Stimulated activated effector memory CD8-positive, alpha-beta T cell treated with anti-CD3 and anti-CD28 coated beads, Interleukin-12 subunit alpha, Interleukin-12 subunit beta, amount 100 ng/mL, for 72 hours (primary cell): ENCODE data around the gene LAMA4.

Experiments
- ATAC-seq: fragments of 150-1000 bp; cut with Tn5 transposase; 2 replicates; pipeline ENCODE4 v1.10.0; 2021
- DNase-seq, 2 donors: peaks; one replicate each; pipeline ENCODE4 v3.0.0; 2021 to 2022; ENCODE audit warnings: low spot score in 2 of 2
- H3K27ac Mint-ChIP-seq: one replicate; pipeline ENCODE4 v1.8.0; 2022; ENCODE audit warnings: mild to moderate bottlenecking, mixed read lengths
- H3K36me3 Mint-ChIP-seq: one replicate; pipeline ENCODE4 v1.8.0; 2022; ENCODE audit warnings: mild to moderate bottlenecking, mixed read lengths
- H3K4me1 Mint-ChIP-seq: one replicate; pipeline ENCODE4 v1.8.0; 2022; ENCODE audit warnings: mixed read lengths
- H3K4me3 Mint-ChIP-seq: one replicate; pipeline ENCODE4 v1.8.0; 2022; ENCODE audit warnings: mild to moderate bottlenecking, mixed read lengths
- H3K9me3 Mint-ChIP-seq: one replicate; pipeline ENCODE4 v1.8.0; 2022; ENCODE audit warnings: mixed read lengths

Gene LAMA4

DNA sequence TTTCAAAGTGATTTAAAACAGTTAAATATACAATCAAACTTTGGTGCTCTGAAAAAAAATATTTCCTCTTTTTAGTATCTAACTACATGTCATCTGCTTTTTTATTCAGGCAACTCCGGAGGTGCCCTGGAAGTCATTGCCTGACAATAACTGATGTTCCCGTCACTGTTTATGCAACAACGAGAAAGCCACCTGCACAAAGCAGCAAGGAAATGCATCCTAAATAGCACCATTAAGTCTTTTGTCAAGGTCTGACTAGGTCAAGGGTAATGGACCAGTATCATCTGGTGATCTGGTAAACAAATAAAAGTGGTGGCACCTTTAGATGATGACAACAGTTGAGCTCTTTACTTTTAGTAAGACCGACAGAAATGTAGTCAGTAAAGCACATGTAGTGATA is 153.8 kb downstream of the LAMA4 start:
- H3K4me3 Mint-ChIP-seq = no peak overlapping the region
- DNase-seq = no peak
- H3K9me3 Mint-ChIP-seq = peaks cover 4% of the 10 kb centered on the region
- H3K27ac Mint-ChIP-seq = no peak overlapping the region
- no peaks in the 10 kb centered on the region for H3K36me3 Mint-ChIP-seq
- no peak for ATAC-seq
- H3K4me1 Mint-ChIP-seq = no peaks in the 10 kb centered on the region

GRCh38 chr6:112096901-112097300 is 157.5 kb downstream of the LAMA4 start:
- DNase-seq (no peak), ATAC-seq (no peak)
- Mint-ChIP-seq H3K27ac (no peak overlapping the region), H3K36me3 (no peaks in the 10 kb centered on the region), H3K4me3 (no peak overlapping the region), H3K4me1 (no peaks in the 10 kb centered on the region), H3K9me3 (no peaks in the 10 kb centered on the region)

DNA sequence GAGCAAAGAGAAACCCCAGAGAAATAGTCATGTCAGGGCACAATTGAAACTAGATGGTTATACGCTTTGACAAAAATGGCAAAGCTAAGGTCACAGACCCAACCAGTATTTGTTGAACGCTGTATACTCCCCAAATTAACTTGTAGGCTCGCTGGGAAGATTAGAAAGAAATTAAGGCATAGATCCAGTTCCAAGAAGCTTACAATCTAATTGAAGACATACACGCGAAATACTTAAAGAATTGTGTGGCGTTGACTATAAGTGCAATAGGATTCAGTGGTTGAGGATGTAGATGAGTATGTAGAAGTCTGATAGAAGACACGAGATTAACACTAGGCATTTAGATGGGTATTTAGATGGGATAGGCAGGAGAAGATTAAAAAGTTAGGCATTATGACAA is 166.5 kb downstream of the LAMA4 start:
- H3K4me1 Mint-ChIP-seq = peaks cover 9% of the 10 kb centered on the region
- peaks cover 25% of the 10 kb centered on the region for H3K36me3 Mint-ChIP-seq
- no peak overlapping the region for H3K4me3 Mint-ChIP-seq
- DNase-seq (no peak), ATAC-seq (no peak)
- H3K9me3 Mint-ChIP-seq = no peaks in the 10 kb centered on the region
- H3K27ac Mint-ChIP-seq = no peak overlapping the region

- ATAC-seq = peak; percentile 97
- H3K27ac Mint-ChIP-seq = no peak within 1 kb of the TSS
- peak; percentile 63 to 91 for DNase-seq
- peaks cover 9% of the 10 kb centered on the region for H3K4me1 Mint-ChIP-seq
- no peaks in the 10 kb centered on the region for H3K9me3 Mint-ChIP-seq
- H3K36me3 Mint-ChIP-seq = peaks cover 27% of the 10 kb centered on the region
- H3K4me3 Mint-ChIP-seq = no peak within 1 kb of the TSS
These were observed 167.0 kb downstream of the LAMA4 start, which contains the start of the genes FAM229B and TUBE1 for GRCh38 chr6:112087136-112087911. Gene FAM229B, plus strand, starts transcription at chr6:112087591. Its CDS starts 11,693 bp downstream, at chr6:112099284. Gene TUBE1, minus strand, starts transcription at chr6:112087482. Its CDS starts 48 bp downstream, at chr6:112087434.

- DNase-seq (no peak), ATAC-seq (peak; percentile 33)
- no peak overlapping the region for H3K27ac Mint-ChIP-seq
- peaks cover 9% of the 10 kb centered on the region for H3K4me1 Mint-ChIP-seq
- no peak overlapping the region for H3K4me3 Mint-ChIP-seq
- H3K9me3 Mint-ChIP-seq = no peaks in the 10 kb centered on the region
- H3K36me3 Mint-ChIP-seq = peaks cover 28% of the 10 kb centered on the region
These were observed 167.6 kb downstream of the LAMA4 start for GRCh38 chr6:112086744-112087135.

GRCh38 chr6:112085286-112086065 is 168.9 kb downstream of the LAMA4 start:
- ATAC-seq (no peak), DNase-seq (no peak)
- H3K36me3 Mint-ChIP-seq = peaks cover 41% of the 10 kb centered on the region
- no peak overlapping the region for H3K4me3 Mint-ChIP-seq
- no peaks in the 10 kb centered on the region for H3K9me3 Mint-ChIP-seq
- H3K4me1 Mint-ChIP-seq = peaks cover 9% of the 10 kb centered on the region
- H3K27ac Mint-ChIP-seq = no peak overlapping the region

DNA sequence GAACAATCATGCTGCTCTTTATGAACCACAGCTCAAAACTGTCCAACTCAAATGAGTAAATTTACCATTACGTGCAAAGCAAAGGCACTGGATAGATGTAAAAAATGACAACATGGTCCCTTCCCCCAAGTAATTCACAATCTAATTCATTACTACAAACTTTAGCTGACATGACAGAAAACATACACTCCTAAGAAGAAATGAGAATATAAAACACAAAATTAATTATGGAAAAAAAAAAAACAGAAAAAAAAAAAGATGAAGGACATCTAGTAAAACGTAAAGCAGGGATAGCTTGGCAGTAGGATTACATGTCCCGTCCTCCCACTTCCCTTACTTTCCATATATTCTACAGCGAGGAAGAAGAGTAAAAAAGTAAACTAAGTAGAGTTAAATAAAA is 172.8 kb downstream of the LAMA4 start:
- Mint-ChIP-seq H3K4me3 (no peak overlapping the region), H3K36me3 (peaks cover 80% of the 10 kb centered on the region), H3K9me3 (no peaks in the 10 kb centered on the region), H3K27ac (no peak overlapping the region), H3K4me1 (peaks cover 9% of the 10 kb centered on the region)
- DNase-seq (no peak), ATAC-seq (no peak)

- H3K27ac Mint-ChIP-seq = no peak overlapping the region
- peaks cover 25% of the 10 kb centered on the region for H3K36me3 Mint-ChIP-seq
- H3K4me3 Mint-ChIP-seq = no peak overlapping the region
- no peaks in the 10 kb centered on the region for H3K9me3 Mint-ChIP-seq
- DNase-seq = no peak
- H3K4me1 Mint-ChIP-seq = no peaks in the 10 kb centered on the region
- no peak for ATAC-seq
These were observed 187.8 kb downstream of the LAMA4 start for GRCh38 chr6:112066606-112067005.

DNA sequence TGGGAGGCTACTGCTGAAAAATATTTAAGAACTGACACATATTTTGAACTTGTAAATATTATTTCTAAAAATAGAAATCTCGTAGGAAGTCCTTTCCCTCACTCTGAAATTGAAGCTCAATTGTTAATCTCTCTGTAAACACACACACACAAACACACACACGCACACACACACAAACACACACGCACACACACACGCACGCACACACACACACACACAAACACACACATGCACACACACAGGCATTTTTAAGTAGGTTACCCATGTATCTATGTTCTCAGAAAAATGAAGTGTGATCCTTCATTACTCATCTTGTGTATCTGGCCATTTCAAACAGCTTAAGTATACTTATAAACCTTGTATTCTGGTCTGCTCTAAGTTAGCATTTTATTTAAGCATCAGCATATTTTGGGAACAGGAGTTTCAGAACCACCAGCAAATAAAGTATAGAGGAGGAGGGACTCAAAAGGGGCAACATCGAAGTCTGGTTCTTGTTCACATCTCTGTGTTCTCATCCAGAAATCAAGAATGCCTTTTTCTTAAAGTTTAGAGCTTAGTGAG is 188.9 kb downstream of the LAMA4 start:
- no peaks in the 10 kb centered on the region for H3K9me3 Mint-ChIP-seq
- peaks cover 17% of the 10 kb centered on the region for H3K36me3 Mint-ChIP-seq
- H3K27ac Mint-ChIP-seq = no peak overlapping the region
- ATAC-seq (no peak), DNase-seq (no peak)
- H3K4me1 Mint-ChIP-seq = no peaks in the 10 kb centered on the region
- H3K4me3 Mint-ChIP-seq = no peak overlapping the region

GRCh38 chr6:112062966-112063365 is 191.4 kb downstream of the LAMA4 start:
- Mint-ChIP-seq H3K36me3 (no peaks in the 10 kb centered on the region), H3K4me1 (no peaks in the 10 kb centered on the region), H3K27ac (no peak overlapping the region), H3K4me3 (no peak overlapping the region), H3K9me3 (no peaks in the 10 kb centered on the region)
- ATAC-seq (no peak), DNase-seq (no peak)

GRCh38 chr6:112061605-112062004 is 192.8 kb downstream of the LAMA4 start:
- H3K4me1 Mint-ChIP-seq = no peaks in the 10 kb centered on the region
- H3K9me3 Mint-ChIP-seq = no peaks in the 10 kb centered on the region
- no peak for ATAC-seq
- no peak overlapping the region for H3K27ac Mint-ChIP-seq
- no peak for DNase-seq
- no peak overlapping the region for H3K4me3 Mint-ChIP-seq
- H3K36me3 Mint-ChIP-seq = no peaks in the 10 kb centered on the region
